SJCRH30 (cell line): Measurements from ENCODE around the gene FEN1. TPM values are rescaled to one million over a fixed set of nuclear protein-coding genes. Genes with fewer than 3 reads are reported as not detected.

ENCODE experiments used
- DNase-seq, 2 experiments: peaks; one replicate each; pipeline ENCODE4 v3.0.0-alpha.2; 2015 to 2020
- H3K27ac ChIP-seq: fragments of 250-450 bp; sonication (Bioruptor Pico); 2 replicates; pipeline ENCODE4 v1.5.1; 2020; ENCODE audit warnings: mild to moderate bottlenecking, moderate library complexity
- H3K27me3 ChIP-seq: fragments of 250-450 bp; sonication (Bioruptor Pico); 2 replicates; pipeline ENCODE4 v1.5.1; 2020; ENCODE audit warnings: mild to moderate bottlenecking, moderate library complexity
- H3K36me3 ChIP-seq: fragments of 250-450 bp; sonication (Bioruptor Pico); 2 replicates; pipeline ENCODE4 v1.5.1; 2020; ENCODE audit warnings: mild to moderate bottlenecking, moderate library complexity
- H3K4me1 ChIP-seq: fragments of 250-450 bp; sonication (Bioruptor Pico); 2 replicates; pipeline ENCODE4 v1.5.1; 2020; ENCODE audit warnings: mild to moderate bottlenecking, moderate library complexity
- H3K4me3 ChIP-seq: fragments of 250-450 bp; sonication (Bioruptor Pico); 2 replicates; pipeline ENCODE4 v1.5.1; 2020; ENCODE audit warnings: mild to moderate bottlenecking, moderate library complexity
- H3K9me3 ChIP-seq: fragments of 250-450 bp; sonication (Bioruptor Pico); replicated peaks from 2 replicates; pipeline ENCODE4 v1.5.1; 2020; ENCODE audit warnings: mild to moderate bottlenecking, moderate library complexity
- total RNA-seq: library from RNA; depleted of rRNA; stranded (reverse); fragments of >200 nt; shearing (Covaris generic); gene quantifications from 2 replicates; pipeline ENCODE4 v1.2.3, GENCODE V29; 2014; rRNA removed

The FEN1 gene, protein sequence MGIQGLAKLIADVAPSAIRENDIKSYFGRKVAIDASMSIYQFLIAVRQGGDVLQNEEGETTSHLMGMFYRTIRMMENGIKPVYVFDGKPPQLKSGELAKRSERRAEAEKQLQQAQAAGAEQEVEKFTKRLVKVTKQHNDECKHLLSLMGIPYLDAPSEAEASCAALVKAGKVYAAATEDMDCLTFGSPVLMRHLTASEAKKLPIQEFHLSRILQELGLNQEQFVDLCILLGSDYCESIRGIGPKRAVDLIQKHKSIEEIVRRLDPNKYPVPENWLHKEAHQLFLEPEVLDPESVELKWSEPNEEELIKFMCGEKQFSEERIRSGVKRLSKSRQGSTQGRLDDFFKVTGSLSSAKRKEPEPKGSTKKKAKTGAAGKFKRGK
- total RNA-seq, result 87.3 and 92.0 TPM in 2 replicates

DNA sequence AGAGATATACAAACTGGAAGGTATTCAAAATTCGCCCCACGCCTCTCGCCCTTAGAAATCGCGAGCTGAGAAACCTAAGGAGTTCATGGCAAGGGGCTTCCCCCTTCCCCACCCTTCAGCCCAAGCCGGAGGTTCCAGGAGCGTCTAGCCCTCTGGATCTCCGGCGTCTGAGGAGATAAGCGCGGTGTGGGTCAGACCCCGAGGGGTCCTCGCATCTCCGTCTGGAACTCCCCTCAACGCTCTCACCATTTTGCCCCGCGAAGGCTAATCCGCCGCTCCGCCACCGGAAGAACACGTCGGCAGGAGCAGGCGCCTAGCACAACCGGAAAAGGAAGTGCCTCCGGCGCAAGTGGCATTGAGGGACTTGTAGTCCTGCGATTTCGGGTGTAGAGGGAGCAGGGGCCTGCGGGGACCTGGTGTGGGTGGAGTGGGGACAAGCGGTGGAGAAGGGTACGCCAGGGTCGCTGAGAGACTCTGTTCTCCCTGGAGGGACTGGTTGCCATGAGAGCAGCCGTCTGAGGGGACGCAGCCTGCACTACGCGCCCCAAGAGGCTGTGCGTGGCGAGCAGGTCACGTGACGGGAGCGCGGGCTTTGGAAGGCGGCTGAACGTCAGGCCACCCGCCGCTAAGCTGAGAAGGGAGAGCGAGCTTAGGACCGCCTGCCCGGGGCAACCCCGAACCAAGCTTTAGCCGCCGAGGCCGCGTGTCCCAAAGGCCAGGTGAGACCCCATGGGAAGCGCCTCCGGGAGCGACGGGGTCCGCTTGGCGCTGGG, at the start of gene FEN1, which contains the start of gene TMEM258:
TSS of gene FEN1 (plus strand) at position 602 of the 773 bp plus-strand sequence. CDS start 2,451 bp downstream, outside the sequence.
TSS of gene TMEM258 (minus strand) at position 290 of the 773 bp plus-strand sequence. CDS start at position 249, 41 bp downstream.
- peaks cover 21% of the 10 kb centered on the region for H3K36me3 ChIP-seq
- DNase-seq, result peak; percentile 92 to 93

DNA sequence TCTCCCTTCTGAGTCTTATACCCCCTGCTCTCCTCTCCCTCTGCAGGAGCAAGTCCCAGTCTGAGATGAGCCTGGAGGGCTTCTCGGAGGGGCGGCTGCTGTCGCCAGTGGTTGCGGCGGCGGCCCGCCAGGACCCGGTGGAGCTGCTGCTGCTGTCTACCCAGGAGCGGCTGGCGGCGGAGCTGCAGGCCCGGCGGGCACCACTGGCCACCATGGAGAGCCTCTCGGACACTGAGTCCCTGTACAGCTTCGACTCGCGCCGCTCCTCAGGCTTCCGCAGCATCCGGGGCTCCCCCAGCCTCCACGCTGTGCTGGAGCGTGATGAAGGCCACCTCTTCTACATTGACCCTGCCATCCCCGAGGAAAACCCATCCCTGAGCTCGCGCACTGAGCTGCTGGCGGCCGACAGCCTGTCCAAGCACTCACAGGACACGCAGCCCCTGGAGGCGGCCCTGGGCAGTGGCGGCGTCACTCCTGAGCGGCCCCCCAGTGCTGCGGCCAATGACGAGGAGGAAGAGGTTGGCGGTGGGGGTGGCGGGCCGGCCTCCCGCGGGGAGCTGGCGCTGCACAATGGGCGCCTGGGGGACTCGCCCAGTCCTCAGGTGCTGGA, 49.1 kb upstream of the FEN1 start:
- Histone ChIP-seq H3K27me3 (no peaks in the 10 kb centered on the region), H3K9me3 (no peaks in the 10 kb centered on the region), H3K36me3 (no peaks in the 10 kb centered on the region), H3K4me3 (no peak overlapping the region), H3K4me1 (peaks cover 7% of the 10 kb centered on the region; the same call in 1 of the 2 replicates), H3K27ac (no peak overlapping the region)
- no peak for DNase-seq

More for the DNA sequence above, at the start of gene FEN1, which contains the start of gene TMEM258:
- peak within 1 kb of the TSS; percentile 99 for H3K27ac ChIP-seq
- H3K9me3 ChIP-seq, result no peaks in the 10 kb centered on the region
- no peaks in the 10 kb centered on the region for H3K27me3 ChIP-seq
- 0 out of 2 replicates have a peak, but pooled peaks cover 3% of the 10 kb centered on the region for H3K4me1 ChIP-seq
- peak within 1 kb of the TSS; percentile 91 for H3K4me3 ChIP-seq

DNA sequence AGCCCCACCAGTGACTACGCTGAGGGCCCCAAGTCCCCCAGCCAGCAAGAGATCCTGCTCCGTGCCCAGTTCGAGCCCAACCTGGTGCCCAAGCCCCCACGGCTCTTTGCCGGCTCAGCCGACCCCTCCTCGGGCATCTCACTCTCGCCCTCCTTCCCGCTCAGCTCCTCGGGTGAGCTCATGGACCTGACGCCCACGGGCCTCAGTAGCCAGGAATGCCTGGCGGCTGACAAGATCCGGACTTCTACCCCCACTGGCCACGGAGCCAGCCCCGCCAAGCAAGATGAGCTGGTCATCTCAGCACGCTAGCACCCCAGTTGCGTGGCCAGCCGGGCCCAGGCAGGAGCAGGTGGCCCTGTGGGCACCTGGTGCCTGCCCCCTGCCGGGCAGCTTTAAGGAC, 48.5 kb upstream of the FEN1 start:
- DNase-seq, result no peak
- no peaks in the 10 kb centered on the region for H3K9me3 ChIP-seq
- no peak overlapping the region for H3K27ac ChIP-seq
- no peak overlapping the region for H3K4me3 ChIP-seq
- no peaks in the 10 kb centered on the region for H3K36me3 ChIP-seq
- H3K27me3 ChIP-seq, result no peaks in the 10 kb centered on the region
- peaks cover 10% of the 10 kb centered on the region for H3K4me1 ChIP-seq

DNA sequence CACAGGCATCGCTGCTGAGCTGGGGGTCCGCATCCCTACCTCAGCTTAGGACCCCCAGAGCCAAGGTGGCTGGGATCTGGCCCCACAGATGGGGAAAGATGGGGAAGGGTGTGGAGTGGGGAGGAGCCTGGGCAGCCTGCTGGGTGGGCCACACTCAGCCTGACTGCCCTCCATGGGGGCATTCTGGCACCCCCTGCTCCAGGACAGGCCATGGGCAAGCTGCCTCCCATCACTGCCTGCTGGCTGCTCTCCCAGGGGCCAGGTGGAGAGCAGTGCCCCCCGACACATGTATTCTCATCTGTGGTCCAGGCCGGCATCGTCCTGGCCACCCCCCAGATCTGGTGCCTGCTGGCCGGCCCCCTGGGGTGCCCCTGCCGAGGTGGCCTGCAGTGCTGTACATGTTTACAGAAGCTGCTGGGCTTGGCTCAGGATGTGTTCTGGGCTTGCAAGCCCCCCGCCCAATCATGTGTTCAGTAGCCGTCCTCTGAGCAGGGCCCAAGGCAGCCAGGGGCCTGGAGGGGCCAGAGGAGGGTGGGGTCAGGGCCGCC, 48.0 kb upstream of the FEN1 start:
- no peak overlapping the region for H3K27ac ChIP-seq
- H3K27me3 ChIP-seq, result no peaks in the 10 kb centered on the region
- DNase-seq, result no peak
- H3K4me3 ChIP-seq, result no peak overlapping the region
- H3K36me3 ChIP-seq, result no peaks in the 10 kb centered on the region
- peaks cover 13% of the 10 kb centered on the region for H3K4me1 ChIP-seq
- no peaks in the 10 kb centered on the region for H3K9me3 ChIP-seq

DNA sequence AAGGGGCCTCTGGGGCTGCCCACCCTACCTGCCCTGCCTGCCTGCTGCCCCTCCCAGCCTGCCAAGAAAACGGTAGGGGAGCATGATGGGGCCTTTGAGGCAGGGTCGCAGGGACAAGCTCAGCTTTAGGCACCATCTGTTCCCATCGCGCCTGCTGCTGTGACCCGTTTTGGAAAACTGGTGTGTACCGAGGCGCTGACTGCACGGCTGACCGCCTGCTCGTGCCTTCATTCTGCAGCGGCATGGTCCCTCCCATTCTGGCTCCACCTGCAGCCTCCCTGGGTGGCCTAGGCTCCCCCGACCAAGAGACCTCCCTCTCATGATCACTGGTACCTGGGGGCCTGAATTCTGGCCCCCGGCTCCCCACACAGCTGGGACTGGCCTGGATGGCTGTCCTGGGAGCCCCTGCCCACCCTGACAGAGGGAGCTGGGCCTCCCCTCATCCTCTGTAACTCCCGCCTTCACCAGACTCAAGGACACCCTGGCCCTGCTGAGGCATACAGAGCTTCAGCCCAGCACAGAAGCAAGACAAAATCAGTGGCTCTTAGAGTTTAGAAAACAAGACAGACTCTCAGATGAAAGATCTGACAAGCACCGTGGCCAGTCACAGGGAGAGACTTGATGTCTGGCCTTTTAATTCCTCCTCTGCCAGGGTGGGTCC, 46.8 kb upstream of the FEN1 start:
- H3K36me3 ChIP-seq, result no peaks in the 10 kb centered on the region
- no peaks in the 10 kb centered on the region for H3K9me3 ChIP-seq
- DNase-seq, result no peak
- no peak overlapping the region for H3K4me3 ChIP-seq
- H3K4me1 ChIP-seq, result peaks cover 19% of the 10 kb centered on the region
- no peak overlapping the region for H3K27ac ChIP-seq
- H3K27me3 ChIP-seq, result no peaks in the 10 kb centered on the region

DNA sequence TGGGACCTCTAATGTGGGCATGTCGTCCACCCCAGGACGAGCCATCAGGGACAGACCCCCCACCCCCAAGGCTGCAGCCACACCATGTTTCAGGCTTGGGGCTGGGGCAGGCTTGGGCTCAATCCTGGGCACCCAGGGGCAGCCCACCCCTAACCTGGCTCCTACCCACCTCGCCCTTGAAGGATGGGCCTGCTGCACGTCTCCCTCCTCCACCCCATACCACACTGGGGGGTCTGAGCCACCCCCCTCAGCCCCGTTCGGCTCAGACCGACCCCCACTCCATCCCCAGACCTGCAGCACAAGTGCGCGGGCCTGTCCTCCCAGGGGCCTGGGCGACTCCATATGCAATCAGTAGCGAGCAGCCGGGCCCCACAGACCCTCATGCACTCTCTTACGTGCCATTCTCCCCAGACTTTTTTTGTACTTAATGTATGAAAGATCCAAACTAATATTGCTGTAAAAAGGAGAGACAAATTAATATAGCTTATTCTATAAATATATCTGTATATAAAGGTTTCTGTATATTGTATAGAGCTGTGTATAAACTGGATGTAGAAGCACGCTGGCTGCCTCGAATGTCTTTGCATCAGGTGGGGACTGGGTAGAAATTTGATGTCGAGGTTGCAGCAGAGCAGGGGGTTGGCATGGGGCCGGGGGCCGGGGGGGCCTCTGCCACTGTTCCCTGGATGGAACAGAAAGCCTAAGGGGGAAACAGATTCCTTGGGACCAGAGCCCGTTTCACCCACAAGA, 46.1 kb upstream of the FEN1 start:
- no peak overlapping the region for H3K4me3 ChIP-seq
- H3K4me1 ChIP-seq, result peaks cover 19% of the 10 kb centered on the region
- no peaks in the 10 kb centered on the region for H3K9me3 ChIP-seq
- no peak for DNase-seq
- H3K27me3 ChIP-seq, result no peaks in the 10 kb centered on the region
- no peaks in the 10 kb centered on the region for H3K36me3 ChIP-seq
- no peak overlapping the region for H3K27ac ChIP-seq

DNA sequence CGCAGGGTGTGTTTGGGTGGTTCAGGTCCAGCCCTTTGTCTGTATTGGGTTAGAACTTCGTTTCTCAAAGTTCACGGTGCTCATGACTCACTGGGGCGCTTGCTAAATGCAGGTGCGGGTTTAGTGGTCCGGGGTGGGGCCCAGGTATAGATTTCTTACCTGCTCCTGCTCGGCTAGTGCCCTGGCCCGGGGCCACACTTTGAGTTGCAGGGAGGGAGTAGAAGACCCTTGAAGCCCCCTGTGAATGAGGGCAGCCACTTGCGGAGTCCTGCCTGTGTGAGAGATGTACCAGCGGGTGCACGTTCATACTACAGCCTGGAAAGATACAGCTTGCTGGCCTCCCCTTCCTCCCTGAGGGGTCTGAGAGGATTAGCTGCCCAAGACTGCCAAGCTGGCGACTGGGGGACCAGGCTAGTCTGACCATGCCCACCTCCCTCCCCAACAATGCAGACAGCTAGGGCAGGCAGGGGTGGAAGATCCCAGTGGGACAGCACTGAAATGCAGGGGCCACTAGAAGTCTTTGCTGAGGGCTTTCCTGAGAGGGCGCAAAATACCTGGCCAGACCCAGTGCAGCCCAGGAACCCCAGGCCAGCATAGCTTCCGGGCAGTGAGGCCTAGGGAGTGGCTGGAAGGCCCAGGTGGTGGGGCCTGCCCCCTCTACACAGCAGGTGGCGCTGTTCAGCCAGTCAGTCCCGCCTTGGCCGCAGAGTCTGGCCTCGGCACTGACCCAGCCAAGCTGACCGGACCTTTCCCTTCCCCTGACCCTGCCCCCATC, 45.3 kb upstream of the FEN1 start:
- Histone ChIP-seq H3K4me3 (no peak overlapping the region), H3K36me3 (no peaks in the 10 kb centered on the region), H3K27me3 (no peaks in the 10 kb centered on the region), H3K9me3 (no peaks in the 10 kb centered on the region), H3K4me1 (peaks cover 13% of the 10 kb centered on the region), H3K27ac (no peak overlapping the region)
- peak; percentile 43 to 55 for DNase-seq

DNA sequence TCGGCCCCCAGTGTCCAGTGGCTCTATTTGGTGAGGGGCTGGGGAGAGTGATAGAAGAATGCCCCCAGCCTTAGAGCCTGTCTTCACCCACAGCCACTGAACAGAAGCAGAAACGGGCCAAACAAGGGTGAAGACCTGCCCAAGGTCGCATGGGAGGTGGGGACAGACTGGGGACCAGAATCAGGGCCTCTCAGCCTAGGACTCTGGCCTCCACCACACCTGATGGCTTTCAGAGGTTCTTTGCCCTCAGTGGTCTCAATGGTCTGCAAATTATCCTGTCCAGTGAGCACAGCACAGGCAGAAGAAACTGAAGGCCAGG, 44.8 kb upstream of the FEN1 start:
- no peak overlapping the region for H3K4me3 ChIP-seq
- no peaks in the 10 kb centered on the region for H3K36me3 ChIP-seq
- peaks cover 13% of the 10 kb centered on the region; the same call in 1 of the 2 replicates for H3K4me1 ChIP-seq
- H3K27ac ChIP-seq, result no peak overlapping the region
- no peak for DNase-seq
- no peaks in the 10 kb centered on the region for H3K9me3 ChIP-seq
- H3K27me3 ChIP-seq, result no peaks in the 10 kb centered on the region

DNA sequence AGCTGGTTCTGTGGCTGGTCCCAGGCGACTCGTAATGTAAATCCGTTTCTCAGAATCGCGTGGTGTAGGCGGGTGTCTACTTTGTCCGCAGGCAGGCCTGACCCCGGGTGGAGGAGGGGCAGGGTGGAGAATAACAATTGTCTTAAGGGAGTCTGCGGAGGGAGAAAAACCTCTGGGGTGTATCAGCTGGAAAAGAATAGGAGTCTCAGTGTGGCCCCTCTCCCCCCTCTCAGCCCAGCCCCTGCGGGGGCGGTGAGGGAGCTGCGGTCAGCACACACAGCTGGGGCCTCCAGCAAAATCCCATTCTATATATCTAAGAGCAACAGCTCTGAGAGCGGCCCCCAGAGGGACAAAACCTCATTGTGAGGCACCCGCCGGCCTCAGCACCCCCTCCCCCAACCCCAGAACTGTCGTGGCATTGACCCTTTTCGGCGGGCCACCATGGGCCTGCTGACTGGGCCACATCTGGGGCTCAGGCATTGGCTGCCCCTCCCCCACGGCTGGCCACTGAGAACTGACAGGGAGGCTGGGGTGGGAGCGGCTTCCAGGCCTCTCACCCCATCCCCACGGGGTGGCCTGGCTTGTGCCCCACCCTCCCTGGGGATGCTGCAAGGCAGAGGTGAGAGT, 43.0 kb upstream of the FEN1 start:
- H3K36me3 ChIP-seq, result no peaks in the 10 kb centered on the region
- H3K4me3 ChIP-seq, result peak overlapping the region; percentile 11; the same call in 1 of the 2 replicates
- no peaks in the 10 kb centered on the region for H3K9me3 ChIP-seq
- H3K27me3 ChIP-seq, result no peaks in the 10 kb centered on the region
- peaks cover 13% of the 10 kb centered on the region; the same call in 1 of the 2 replicates for H3K4me1 ChIP-seq
- peak; percentile 68 to 76 for DNase-seq
- no peak overlapping the region for H3K27ac ChIP-seq

DNA sequence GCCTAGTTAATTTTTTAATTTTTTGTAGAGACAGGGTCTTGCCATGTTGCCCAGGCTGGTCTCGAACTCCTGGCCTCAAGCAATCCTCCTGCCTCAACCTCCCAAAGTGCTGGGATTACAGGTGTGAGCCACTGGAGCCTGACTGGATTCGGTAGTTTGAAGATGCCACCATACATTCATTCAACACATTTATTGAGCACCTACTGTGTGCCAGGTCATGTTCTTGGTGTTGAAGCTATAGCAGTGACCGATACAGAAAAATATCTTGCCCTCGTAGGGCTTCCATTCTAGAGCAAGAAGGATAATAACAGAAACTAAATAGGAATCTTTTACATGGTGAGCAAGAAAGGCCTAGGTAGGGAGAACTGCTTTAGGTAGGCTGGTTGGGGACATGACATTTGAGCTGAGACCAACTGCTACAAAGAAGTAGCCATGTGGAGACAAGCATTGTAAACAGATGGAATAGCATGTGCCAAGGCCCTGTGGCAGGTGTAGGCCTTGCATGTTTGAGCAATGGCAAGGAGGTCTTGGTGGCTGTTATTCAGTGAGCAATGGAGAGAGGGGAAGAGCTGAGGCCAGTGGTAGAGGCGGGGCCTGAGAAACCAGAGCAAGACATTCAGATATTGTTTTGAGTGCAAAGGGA, 42.0 kb upstream of the FEN1 start:
- Histone ChIP-seq H3K27ac (no peak overlapping the region), H3K9me3 (no peaks in the 10 kb centered on the region), H3K27me3 (no peaks in the 10 kb centered on the region), H3K36me3 (no peaks in the 10 kb centered on the region), H3K4me1 (peaks cover 13% of the 10 kb centered on the region; the same call in 1 of the 2 replicates), H3K4me3 (no peak overlapping the region)
- DNase-seq, result no peak

DNA sequence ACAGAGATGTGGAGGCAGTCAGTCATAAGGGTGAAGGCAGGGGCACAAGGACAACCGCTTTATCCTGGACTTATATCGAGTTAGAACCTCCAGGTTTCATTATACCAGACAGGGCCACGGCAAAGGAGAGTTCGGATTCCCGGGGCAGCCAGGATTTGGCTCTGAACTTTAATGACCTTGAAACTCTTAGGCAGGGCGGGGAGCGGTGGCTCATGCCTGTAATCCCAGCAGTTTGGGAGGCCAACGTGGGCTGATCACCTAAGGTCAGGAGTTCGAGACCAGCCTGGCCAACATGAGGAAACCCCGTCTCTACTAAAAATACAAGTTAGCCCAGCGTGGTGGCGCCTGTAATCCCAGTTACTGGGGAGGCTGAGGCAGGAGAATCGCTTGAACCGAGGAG, 41.3 kb upstream of the FEN1 start:
- no peaks in the 10 kb centered on the region for H3K9me3 ChIP-seq
- no peaks in the 10 kb centered on the region for H3K27me3 ChIP-seq
- H3K4me3 ChIP-seq, result no peak overlapping the region
- DNase-seq, result no peak
- H3K36me3 ChIP-seq, result no peaks in the 10 kb centered on the region
- H3K4me1 ChIP-seq, result peaks cover 13% of the 10 kb centered on the region; the same call in 1 of the 2 replicates
- no peak overlapping the region for H3K27ac ChIP-seq

DNA sequence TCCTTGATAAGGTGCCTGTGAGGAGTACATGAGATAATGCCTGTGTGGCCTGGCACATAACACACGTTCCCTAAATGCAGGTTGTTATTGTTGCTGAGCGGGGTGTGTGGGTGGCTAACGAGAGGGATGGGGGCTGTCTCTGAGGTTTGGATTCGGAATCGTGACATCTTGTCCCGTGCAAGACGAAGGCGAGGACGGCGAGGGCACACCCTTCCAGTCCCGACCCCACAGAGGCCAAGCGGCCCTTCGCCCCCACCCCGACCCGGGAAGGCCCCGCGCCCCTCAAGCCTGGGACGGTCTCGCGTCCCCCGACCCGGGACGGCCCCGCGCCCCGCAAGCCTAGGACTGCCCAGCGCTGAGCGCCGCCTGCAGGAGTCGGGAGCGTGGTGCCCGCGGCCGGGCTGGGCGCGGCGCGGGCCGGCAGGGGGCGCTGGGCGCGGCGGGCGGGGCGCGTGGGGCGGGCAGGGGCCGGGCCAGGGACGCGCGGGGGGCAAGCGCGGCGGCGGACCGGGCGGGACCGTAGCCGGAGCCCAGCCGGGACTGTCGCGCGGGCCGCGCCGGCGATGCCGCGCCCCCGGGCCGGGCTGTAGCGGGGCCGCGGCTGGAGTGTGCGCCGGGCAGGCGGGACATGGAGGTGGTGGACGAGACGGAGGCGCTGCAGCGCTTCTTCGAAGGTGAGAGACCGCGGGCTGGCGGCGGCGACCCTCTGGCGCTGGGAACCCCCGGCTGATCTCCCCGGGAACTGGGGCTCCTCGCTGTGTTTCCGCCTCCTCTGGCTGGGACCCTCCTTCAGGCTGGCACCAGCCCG, 40.4 kb upstream of the FEN1 start, which contains the start of gene MYRF:
TSS of gene MYRF (plus strand) at position 520 of the 808 bp plus-strand sequence. CDS start at position 629, 109 bp downstream.
- Histone ChIP-seq H3K27ac (no peak within 1 kb of the TSS), H3K9me3 (no peaks in the 10 kb centered on the region), H3K4me1 (peaks cover 13% of the 10 kb centered on the region; the same call in 1 of the 2 replicates), H3K36me3 (no peaks in the 10 kb centered on the region), H3K27me3 (no peaks in the 10 kb centered on the region), H3K4me3 (no peak within 1 kb of the TSS)
- no peak for DNase-seq
